CD4-positive, alpha-beta T cell treated with Interleukin-2 at 100 ng/mL for 4 hours (primary cell): ENCODE data around the gene FGF10.

Experiments
- DNase-seq: peaks from one replicate; pipeline ENCODE4 v3.0.0-alpha.2; 2020; ENCODE audit warnings: low spot score

FGF10 gene

GRCh38 chr5:44356231-44356630 is 33.0 kb downstream of the FGF10 start:
- DNase-seq = no peak

GRCh38 chr5:44345871-44346270 is 43.3 kb downstream of the FGF10 start:
- no peak for DNase-seq

- no peak for DNase-seq
Measured at GRCh38 chr5:44336708-44337107, 52.5 kb downstream of the FGF10 start.

- DNase-seq = no peak
Measured at GRCh38 chr5:44334622-44335021, 54.6 kb downstream of the FGF10 start.

- DNase-seq = no peak
Measured at GRCh38 chr5:44332285-44332971, 56.8 kb downstream of the FGF10 start.

- DNase-seq = no peak
Measured at GRCh38 chr5:44331471-44332050, 57.7 kb downstream of the FGF10 start.

GRCh38 chr5:44329716-44330115 is 59.5 kb downstream of the FGF10 start:
- no peak for DNase-seq

- no peak for DNase-seq
Measured at GRCh38 chr5:44321144-44321725, 68.0 kb downstream of the FGF10 start.

- DNase-seq = no peak
Measured at GRCh38 chr5:44320188-44320587, 69.0 kb downstream of the FGF10 start.

GRCh38 chr5:44318883-44319282 is 70.3 kb downstream of the FGF10 start:
- no peak for DNase-seq

- DNase-seq = no peak
Measured at GRCh38 chr5:44312374-44312773, 76.8 kb downstream of the FGF10 start.

GRCh38 chr5:44300551-44300950 is 88.7 kb downstream of the FGF10 start:
- DNase-seq = no peak

- DNase-seq = no peak
Measured at GRCh38 chr5:44299394-44299793, 89.8 kb downstream of the FGF10 start.

GRCh38 chr5:44294516-44294915 is 94.7 kb downstream of the FGF10 start:
- no peak for DNase-seq

- DNase-seq = no peak
Measured at GRCh38 chr5:44292736-44293135, 96.5 kb downstream of the FGF10 start.

GRCh38 chr5:44278469-44278868 is 110.8 kb downstream of the FGF10 start:
- DNase-seq = no peak

GRCh38 chr5:44275908-44276307 is 113.3 kb downstream of the FGF10 start:
- DNase-seq = no peak

GRCh38 chr5:44275329-44275728 is 113.9 kb downstream of the FGF10 start:
- no peak for DNase-seq

GRCh38 chr5:44267909-44268308 is 121.3 kb downstream of the FGF10 start:
- DNase-seq = no peak

GRCh38 chr5:44266882-44267576 is 122.2 kb downstream of the FGF10 start:
- DNase-seq = no peak

- no peak for DNase-seq
Measured at GRCh38 chr5:44265713-44266112, 123.5 kb downstream of the FGF10 start.

- DNase-seq = no peak
Measured at GRCh38 chr5:44260793-44261192, 128.4 kb downstream of the FGF10 start.
